Gastrocnemius medialis (tissue), 4 donors: ENCODE data around the gene SLC5A2. TPM values are rescaled to one million over a fixed set of nuclear protein-coding genes. Genes with fewer than 3 reads are reported as not detected.

Experiments
- ATAC-seq, 2 donors: fragments of 150-250 bp; one replicate each; pipeline ENCODE4 v1.9.1; 2016
- DNase-seq, 2 donors: peaks; one replicate each; pipeline ENCODE4 v3.0.0-alpha.2; 2019
- H3K27ac ChIP-seq, 4 donors: fragments of 200-600 bp; sonication (generic); 1 replicate in 1 of 4; 2 replicates in 3 of 4; pipeline ENCODE4 v1.5.1; 2016 to 2018; ENCODE audit warnings: mild to moderate bottlenecking in 2 of 4, moderate library complexity in 1 of 4
- H3K27me3 ChIP-seq, 3 donors: fragments of 200-600 bp; sonication (generic) in 2 of 3; 1 replicate in 1 of 3; 2 replicates in 2 of 3; pipeline versions ENCODE4 v1.5.1 to v1.6.0; 2016 to 2019; ENCODE audit warnings: mild to moderate bottlenecking in 1 of 3, moderate library complexity in 1 of 3
- H3K36me3 ChIP-seq, 2 donors: fragments of 200-600 bp; sonication (generic) in 1 of 2; one replicate each; pipeline ENCODE4 v1.5.1; 2017 to 2018
- H3K4me1 ChIP-seq, 2 donors: fragments of 200-600 bp; sonication (generic) in 1 of 2; one replicate each; pipeline ENCODE4 v1.5.1; 2016 to 2017; ENCODE audit warnings: mild to moderate bottlenecking in 2 of 2
- H3K4me3 ChIP-seq, 4 donors: fragments of 200-600 bp; sonication (generic) in 3 of 4; 1 replicate in 1 of 4; 2 replicates in 3 of 4; pipeline ENCODE4 v1.5.1; 2016 to 2019; ENCODE audit warnings: mild to moderate bottlenecking in 2 of 4
- H3K9me3 ChIP-seq, 3 donors: fragments of 200-600 bp; sonication (generic) in 2 of 3; 1 replicate in 1 of 3; 2 replicates in 2 of 3; pipeline ENCODE4 v1.5.1; 2016 to 2019
- POLR2A ChIP-seq, 2 donors: fragments of 450-650 bp; IDR thresholded peaks; one replicate each; pipeline ENCODE4 v1.6.1; 2017; ENCODE audit warnings: antibody characterized with exemption in 2 of 2, mild to moderate bottlenecking in 2 of 2, moderate library complexity in 2 of 2
- in situ Hi-C, 4 donors: fragments of 200-750 bp; cut with MboI; loops; one replicate each; pipeline versions ENCODE4 v1.15.0 to v1.8.0; 2017; ENCODE audit warnings: low sequenced_read_pairs in 4 of 4
- intact Hi-C: fragments of 100-400 bp; cut with DNase I; formaldehyde crosslinking; loops from one replicate; pipeline ENCODE4 v1.15.1; 2023; ENCODE audit warnings: low total_unique reads
- total RNA-seq, 4 donors: library from RNA; depleted of rRNA; stranded (reverse); fragments of >200 nt; gene quantifications; one replicate each; pipeline versions ENCODE4 v1.1.0 to v1.2.3, GENCODE V29; 2016
- TF ChIP-seq, protein P1 (sequence below), 5 experiments: fragments of 450-650 bp in 3 of 5; fragments of 200-600 bp in 2 of 5; sonication (generic) in 2 of 5; IDR thresholded peaks in 4 of 5; conservative IDR thresholded peaks in 1 of 5; 1 replicate in 4 of 5; 2 replicates in 1 of 5; pipeline ENCODE4 v1.5.1; 2016 to 2019; ENCODE audit warnings: antibody characterized with exemption in 5 of 5, mild to moderate bottlenecking in 3 of 5, moderate library complexity in 3 of 5

Gene SLC5A2
- total RNA-seq, 4 donors from 2014 or later: not detected

DNA sequence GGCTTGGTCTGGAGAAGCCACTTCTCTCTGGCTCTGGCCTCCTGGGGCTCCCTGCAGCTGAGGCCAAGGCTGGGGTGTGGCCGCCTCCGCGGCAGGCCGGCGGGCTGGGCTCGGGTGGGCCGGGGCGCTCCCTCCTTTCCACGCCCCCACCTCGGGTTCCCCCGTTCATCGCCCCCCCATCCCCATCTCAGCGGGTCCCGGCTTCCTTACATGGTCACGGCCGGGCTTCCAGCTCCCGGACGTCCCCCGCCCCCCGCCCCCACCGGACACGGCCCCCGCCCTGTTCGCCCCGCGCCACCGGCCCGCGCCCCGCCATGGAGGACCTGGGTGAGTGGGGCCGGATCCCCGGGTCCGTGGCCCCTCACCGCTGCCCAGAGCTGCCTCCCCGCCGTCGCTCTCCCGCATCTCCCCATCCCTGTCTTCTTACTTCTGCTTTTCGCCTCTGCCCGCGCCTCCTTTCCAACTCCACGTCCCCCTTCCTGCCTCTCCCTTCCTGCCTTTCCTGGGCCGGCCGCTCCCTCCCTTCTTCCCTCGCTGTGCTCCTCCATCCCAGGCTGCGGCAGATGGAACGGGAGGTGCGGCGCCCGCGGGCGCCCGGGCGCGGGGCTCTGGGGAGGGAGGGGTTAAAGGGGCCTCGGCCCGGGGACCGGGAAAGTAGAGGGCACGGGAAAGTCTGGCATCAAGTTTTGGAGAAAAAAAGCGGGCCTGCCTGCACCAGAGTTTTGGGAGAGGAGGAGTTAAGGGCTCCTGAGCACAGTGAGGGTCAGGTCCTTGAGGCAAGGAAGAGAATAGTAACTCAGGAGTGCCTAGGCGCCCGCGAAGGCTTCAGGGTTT is 10.8 kb upstream of the SLC5A2 start, which contains the start of gene TGFB1I1:
TGFB1I1 (plus strand) TSS at position 278 of the 834 bp plus-strand sequence; CDS start at position 315, 37 bp downstream.
- ATAC-seq (peak in 1 of 2 donors; percentile 34), DNase-seq (no peak)
- peak in 1 of 2 donors; percentile 7 for TF ChIP-seq POLR2A (IDR thresholded peaks at IDR 0.05)
- TF ChIP-seq, protein P1, sequence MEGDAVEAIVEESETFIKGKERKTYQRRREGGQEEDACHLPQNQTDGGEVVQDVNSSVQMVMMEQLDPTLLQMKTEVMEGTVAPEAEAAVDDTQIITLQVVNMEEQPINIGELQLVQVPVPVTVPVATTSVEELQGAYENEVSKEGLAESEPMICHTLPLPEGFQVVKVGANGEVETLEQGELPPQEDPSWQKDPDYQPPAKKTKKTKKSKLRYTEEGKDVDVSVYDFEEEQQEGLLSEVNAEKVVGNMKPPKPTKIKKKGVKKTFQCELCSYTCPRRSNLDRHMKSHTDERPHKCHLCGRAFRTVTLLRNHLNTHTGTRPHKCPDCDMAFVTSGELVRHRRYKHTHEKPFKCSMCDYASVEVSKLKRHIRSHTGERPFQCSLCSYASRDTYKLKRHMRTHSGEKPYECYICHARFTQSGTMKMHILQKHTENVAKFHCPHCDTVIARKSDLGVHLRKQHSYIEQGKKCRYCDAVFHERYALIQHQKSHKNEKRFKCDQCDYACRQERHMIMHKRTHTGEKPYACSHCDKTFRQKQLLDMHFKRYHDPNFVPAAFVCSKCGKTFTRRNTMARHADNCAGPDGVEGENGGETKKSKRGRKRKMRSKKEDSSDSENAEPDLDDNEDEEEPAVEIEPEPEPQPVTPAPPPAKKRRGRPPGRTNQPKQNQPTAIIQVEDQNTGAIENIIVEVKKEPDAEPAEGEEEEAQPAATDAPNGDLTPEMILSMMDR (IDR thresholded peaks at IDR 0.05 in 4 of 5, conservative IDR thresholded peaks at IDR 0.05 in 1 of 5): no peak
- peaks cover 0 to 11% of the 10 kb centered on the region in 2 donors for H3K4me1 ChIP-seq
- peaks cover 4 to 17% (median 5%) of the 10 kb centered on the region in 3 donors for H3K27me3 ChIP-seq
- in situ Hi-C loops: no loop called here
- peaks cover 0 to 2% of the 10 kb centered on the region in 2 donors for H3K36me3 ChIP-seq
- intact Hi-C loops: loop anchor here (2.0 to 5.0 kb wide), 3 partner anchors 37 to 400 kb away; partner anchors contain the start of genes RUSF1 and ZNF267
- no peaks in the 10 kb centered on the region for H3K9me3 ChIP-seq
- H3K27ac ChIP-seq: peak within 1 kb of the TSS; percentile 83 to 89 (median 87)
- H3K4me3 ChIP-seq: peak within 1 kb of the TSS; percentile 63 to 76 (median 67)

DNA sequence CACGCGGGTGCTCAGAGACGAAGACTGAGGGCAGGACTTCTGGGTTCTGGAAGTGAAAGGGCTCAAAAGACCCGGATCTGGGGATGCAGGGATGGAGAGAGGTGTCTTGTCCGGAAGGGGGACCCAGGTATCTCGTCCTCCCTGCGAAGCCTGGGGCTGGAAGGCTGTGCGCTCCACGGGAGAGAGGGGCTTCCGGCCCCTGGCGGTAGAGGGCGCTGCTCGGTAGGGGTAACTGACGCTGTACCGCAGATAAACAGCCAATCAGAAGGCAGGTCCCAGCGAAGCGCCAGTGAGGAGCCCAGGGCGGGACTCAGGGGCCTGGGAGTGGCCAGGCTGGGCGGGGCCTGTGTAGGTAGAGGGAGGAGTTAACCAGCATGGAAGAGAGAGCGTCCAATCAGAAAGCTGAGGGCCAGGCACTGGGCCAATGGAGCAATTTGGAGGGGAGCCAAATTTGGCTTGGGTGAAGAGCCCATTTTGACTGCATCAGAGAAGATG is 10.2 kb upstream of the SLC5A2 start:
- Histone ChIP-seq H3K4me3 (peak overlapping the region; percentile 63 to 76 (median 67)), H3K9me3 (no peaks in the 10 kb centered on the region), H3K36me3 (no peaks in the 10 kb centered on the region), H3K27ac (peak overlapping the region; percentile 83 to 89 (median 87)), H3K27me3 (peaks cover 4 to 21% (median 5%) of the 10 kb centered on the region in 3 donors), H3K4me1 (peaks cover 0 to 11% of the 10 kb centered on the region in 2 donors)
- peak; percentile 79 to 82 for ATAC-seq
- in situ Hi-C loops: no loop called here
- TF ChIP-seq POLR2A (IDR thresholded peaks at IDR 0.05): no peak
- TF ChIP-seq, protein P1 (IDR thresholded peaks at IDR 0.05 in 4 of 5, conservative IDR thresholded peaks at IDR 0.05 in 1 of 5): peak; percentile 65 to 80 (median 68)
- intact Hi-C loops: loop anchor here (2.0 to 5.0 kb wide), 3 partner anchors 36 to 400 kb away; partner anchors contain the start of genes RUSF1 and ZNF267
- DNase-seq: peak; percentile 60 to 81

DNA sequence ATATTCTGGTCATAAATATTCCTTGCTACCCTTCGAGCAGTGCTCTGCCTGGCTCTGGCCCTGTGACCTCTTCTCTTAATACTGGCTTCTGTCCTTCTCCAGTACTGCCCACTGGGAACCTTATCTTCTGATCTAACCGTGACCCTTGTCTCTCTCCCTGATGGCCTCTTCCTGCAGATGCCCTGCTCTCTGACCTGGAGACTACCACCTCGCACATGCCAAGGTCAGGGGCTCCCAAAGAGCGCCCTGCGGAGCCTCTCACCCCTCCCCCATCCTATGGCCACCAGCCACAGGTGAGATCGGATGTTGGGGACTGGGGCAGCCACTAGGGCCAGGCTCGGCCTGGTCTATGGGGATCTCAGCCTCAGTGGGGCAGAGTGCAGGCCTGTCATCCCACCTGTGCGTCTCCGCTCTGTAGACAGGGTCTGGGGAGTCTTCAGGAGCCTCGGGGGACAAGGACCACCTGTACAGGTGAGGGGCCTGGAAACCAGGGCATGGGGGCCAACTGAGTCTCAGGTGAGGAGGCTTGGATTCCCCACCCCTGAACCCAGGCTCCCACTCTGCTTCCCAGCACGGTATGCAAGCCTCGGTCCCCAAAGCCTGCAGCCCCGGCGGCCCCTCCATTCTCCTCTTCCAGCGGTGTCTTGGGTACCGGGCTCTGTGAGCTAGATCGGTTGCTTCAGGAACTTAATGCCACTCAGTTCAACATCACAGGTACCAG is 9.5 kb upstream of the SLC5A2 start:
- no peak overlapping the region for H3K4me3 ChIP-seq
- DNase-seq: no peak
- H3K27me3 ChIP-seq: peaks cover 4 to 21% (median 7%) of the 10 kb centered on the region in 3 donors
- no peaks in the 10 kb centered on the region for H3K9me3 ChIP-seq
- peak in 1 of 2 donors; percentile 24 for ATAC-seq
- H3K27ac ChIP-seq: peak overlapping the region in 2 of 4 donors; percentile 83 to 88
- intact Hi-C loops: loop anchor here (2.0 to 5.0 kb wide), 3 partner anchors 35 to 399 kb away; partner anchors contain the start of genes RUSF1 and ZNF267
- no peaks in the 10 kb centered on the region for H3K36me3 ChIP-seq
- no peak for TF ChIP-seq POLR2A (IDR thresholded peaks at IDR 0.05)
- TF ChIP-seq, protein P1 (IDR thresholded peaks at IDR 0.05 in 4 of 5, conservative IDR thresholded peaks at IDR 0.05 in 1 of 5): no peak
- in situ Hi-C loops: no loop called here
- H3K4me1 ChIP-seq: peaks cover 0 to 11% of the 10 kb centered on the region in 2 donors

DNA sequence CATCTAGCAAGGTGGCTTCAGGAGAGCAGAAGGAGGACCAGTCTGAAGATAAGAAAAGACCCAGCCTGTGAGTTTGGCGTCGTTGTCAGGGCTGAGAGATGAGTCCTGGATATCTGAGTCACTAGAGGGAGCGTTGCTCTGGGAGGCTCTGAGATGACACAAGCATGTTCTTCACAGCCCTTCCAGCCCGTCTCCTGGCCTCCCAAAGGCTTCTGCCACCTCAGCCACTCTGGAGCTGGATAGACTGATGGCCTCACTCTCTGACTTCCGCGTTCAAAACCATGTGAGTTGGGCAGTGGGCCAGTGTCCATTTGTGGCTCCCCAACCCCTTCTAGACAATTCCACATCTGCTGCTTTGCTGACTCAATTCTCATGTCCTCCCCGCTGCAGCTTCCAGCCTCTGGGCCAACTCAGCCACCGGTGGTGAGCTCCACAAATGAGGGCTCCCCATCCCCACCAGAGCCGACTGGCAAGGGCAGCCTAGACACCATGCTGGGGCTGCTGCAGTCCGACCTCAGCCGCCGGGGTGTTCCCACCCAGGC is 8.7 kb upstream of the SLC5A2 start:
- peaks cover 4 to 21% (median 7%) of the 10 kb centered on the region in 3 donors for H3K27me3 ChIP-seq
- no peaks in the 10 kb centered on the region for H3K9me3 ChIP-seq
- H3K36me3 ChIP-seq: no peaks in the 10 kb centered on the region
- no peak for ATAC-seq
- H3K4me1 ChIP-seq: peaks cover 0 to 11% of the 10 kb centered on the region in 2 donors
- in situ Hi-C loops (no loop called here), intact Hi-C loops (loop anchor here (5.0 kb wide), 2 partner anchors 238 to 398 kb away; partner anchors contain the start of gene ZNF267)
- TF ChIP-seq POLR2A (IDR thresholded peaks at IDR 0.05): no peak
- TF ChIP-seq, protein P1 (IDR thresholded peaks at IDR 0.05 in 4 of 5, conservative IDR thresholded peaks at IDR 0.05 in 1 of 5): no peak
- no peak overlapping the region for H3K27ac ChIP-seq
- no peak overlapping the region for H3K4me3 ChIP-seq
- no peak for DNase-seq
